GM12878 (cell line): ENCODE data around the gene TJAP1. TPM values are rescaled to one million over a fixed set of nuclear protein-coding genes. Genes with fewer than 3 reads are reported as not detected.

ENCODE experiments used
- ATAC-seq: fragments of 200-7000 bp; cut with Tn5 transposase; 3 replicates; pipeline ENCODE4 v1.9.1; 2020; ENCODE audit warnings: mild to moderate bottlenecking, moderate library complexity
- BruUV-seq: library from RNA; stranded (reverse); fragments of 400-500 nt; replicated peaks from 2 replicates; lab custom pipeline; 2021; lab: Mats Ljungman, UMichigan
- CTCF ChIA-PET: fragments of 300-600 bp; sonication (Branson Sonifier 250); formaldehyde crosslinking; extraction: SDS; loops from one replicate; lab custom pipeline; 2021; ENCODE audit warnings: inconsistent platforms; lab: Yijun Ruan, JAX
- POLR2A ChIA-PET: fragments of 350-600 bp; formaldehyde crosslinking; extraction: SDS; loops from one replicate; lab custom pipeline; 2021; ENCODE audit warnings: inconsistent platforms; lab: Charles Lee
- RAD21 ChIA-PET: fragments of 300-600 bp; sonication (Branson Sonifier 250); formaldehyde crosslinking; loops from one replicate; lab custom pipeline; 2023; ENCODE audit warnings: antibody characterized with exemption; ENCODE audit not compliant: unreplicated experiment; lab: Charles Lee
- SMC1A ChIA-PET: fragments of 300-600 bp; sonication (Branson Sonifier 250); formaldehyde crosslinking; loops from one replicate; lab custom pipeline; 2023; ENCODE audit not compliant: unreplicated experiment, uncharacterized antibody; lab: Charles Lee
- DNase-seq: peaks from one replicate; pipeline ENCODE4 v3.0.0-alpha.2; 2011; ENCODE audit warnings: low read depth, low spot score
- FAIRE-seq: peaks from 3 replicates; lab custom pipeline; 2011; peaks lifted over from hg19 to GRCh38; lab: Jason Lieb, UNC
- H2AFZ ChIP-seq: 2 replicates; pipeline ENCODE4 v1.6.0; 2011; ENCODE audit warnings: low read depth, low read length, control low read depth; ENCODE audit not compliant: control insufficient read depth
- H3K27ac ChIP-seq: 2 replicates; pipeline ENCODE4 v1.5.1; 2011; ENCODE audit warnings: control low read depth; ENCODE audit not compliant: control insufficient read depth, insufficient read depth
- H3K27me3 ChIP-seq, 2 experiments: replicated peaks in 1 of 2; 2 replicates each; pipeline versions ENCODE4 v1.6.0 to v1.6.1; 2011; ENCODE audit warnings: low read length in 1 of 2; ENCODE audit not compliant: control insufficient read depth in 2 of 2, insufficient read depth in 2 of 2
- H3K36me3 ChIP-seq, 2 experiments: 2 replicates each; pipeline ENCODE4 v1.5.1; 2011; ENCODE audit warnings: low read length in 1 of 2; ENCODE audit not compliant: control insufficient read depth in 2 of 2, insufficient read depth in 2 of 2
- H3K4me1 ChIP-seq: 2 replicates; pipeline ENCODE4 v1.6.1; 2011; ENCODE audit warnings: mild to moderate bottlenecking, low read length, moderate library complexity, mixed read lengths; ENCODE audit not compliant: control insufficient read depth, insufficient read depth
- H3K4me2 ChIP-seq: 2 replicates; pipeline ENCODE4 v1.6.0; 2011; ENCODE audit warnings: control low read depth; ENCODE audit not compliant: control insufficient read depth, insufficient read depth
- H3K4me3 ChIP-seq: fragments of 200-600 bp; sonication (generic); 2 replicates; pipeline ENCODE4 v1.5.1; 2016
- H3K79me2 ChIP-seq: 2 replicates; pipeline ENCODE4 v1.6.0; 2011; ENCODE audit warnings: low read length; ENCODE audit not compliant: control insufficient read depth, insufficient read depth
- H3K9ac ChIP-seq: 2 replicates; pipeline ENCODE4 v1.8.0; 2011; ENCODE audit warnings: low read length, control low read depth, mixed read lengths; ENCODE audit not compliant: control insufficient read depth, insufficient read depth
- H3K9me3 ChIP-seq: replicated peaks from 3 replicates; pipeline ENCODE4 v1.5.1; 2011; ENCODE audit warnings: mild to moderate bottlenecking, low read length; ENCODE audit not compliant: control insufficient read depth, insufficient read depth
- H4K20me1 ChIP-seq: 2 replicates; pipeline ENCODE4 v1.6.0; 2011; ENCODE audit not compliant: control insufficient read depth, insufficient read depth
- BCL11A ChIP-seq: IDR thresholded peaks from 2 replicates; pipeline ENCODE4 v1.6.1; 2011; ENCODE audit warnings: low read depth, low read length
- CTCF ChIP-seq, 3 experiments: IDR thresholded peaks in 2 of 3; conservative IDR thresholded peaks in 1 of 3; 2 replicates each; pipeline ENCODE4 v1.5.1; 2011; ENCODE audit warnings: low read depth in 3 of 3, low read length in 3 of 3, mild to moderate bottlenecking in 3 of 3, control low read depth in 2 of 3, moderate library complexity in 2 of 3, inconsistent platforms in 1 of 3, mixed read lengths in 1 of 3; ENCODE audit not compliant: control insufficient read depth in 2 of 3, insufficient read depth in 1 of 3; ENCODE audit errors: extremely low read depth in 1 of 3
- FOXK2 ChIP-seq: fragments of 450-650 bp; IDR thresholded peaks from 2 replicates; pipeline ENCODE4 v1.6.1; 2017; ENCODE audit warnings: mild to moderate bottlenecking, moderate library complexity
- GABPA ChIP-seq: IDR thresholded peaks from 2 replicates; pipeline ENCODE4 v1.6.1; 2014; ENCODE audit warnings: antibody characterized with exemption, low read depth, mild to moderate bottlenecking, inconsistent platforms
- JUND ChIP-seq: IDR thresholded peaks from 2 replicates; pipeline ENCODE4 v1.6.1; 2012; ENCODE audit warnings: low read depth, mild to moderate bottlenecking, low read length, improper control_type of control experiment, moderate library complexity
- KAT2A ChIP-seq: conservative IDR thresholded peaks from 2 replicates; pipeline ENCODE4 v1.6.1; 2011; ENCODE audit warnings: low read depth, low read length; ENCODE audit not compliant: control insufficient read depth
- MEF2A ChIP-seq: IDR thresholded peaks from 2 replicates; pipeline ENCODE4 v1.6.1; 2011; ENCODE audit warnings: low read depth, mild to moderate bottlenecking, low read length, moderate library complexity; ENCODE audit not compliant: insufficient read depth
- MEF2B ChIP-seq: fragments of 450-650 bp; IDR thresholded peaks from 2 replicates; pipeline ENCODE4 v1.6.1; 2018; ENCODE audit warnings: mild to moderate bottlenecking, moderate library complexity; ENCODE audit not compliant: partially characterized antibody, poor library complexity, severe bottlenecking
- MTA3 ChIP-seq: IDR thresholded peaks from 2 replicates; pipeline ENCODE4 v1.6.1; 2012; ENCODE audit warnings: low read length, inconsistent platforms, borderline replicate concordance
- NR2F1 ChIP-seq: fragments of 450-650 bp; conservative IDR thresholded peaks from 2 replicates; pipeline ENCODE4 v1.6.1; 2017; ENCODE audit warnings: mild to moderate bottlenecking
- SMAD1 ChIP-seq: fragments of 450-650 bp; IDR thresholded peaks from 2 replicates; pipeline ENCODE4 v1.6.1; 2018; ENCODE audit warnings: mild to moderate bottlenecking, low read depth; ENCODE audit not compliant: partially characterized antibody
- TCF12 ChIP-seq: IDR thresholded peaks from 2 replicates; pipeline ENCODE4 v1.6.1; 2011; ENCODE audit warnings: low read depth, mild to moderate bottlenecking, low read length
- USF2 ChIP-seq: IDR thresholded peaks from 2 replicates; pipeline ENCODE4 v1.6.1; 2011; ENCODE audit warnings: low read depth, low read length, improper control_type of control experiment, borderline replicate concordance
- ZBTB11 ChIP-seq: fragments of 450-650 bp; formaldehyde crosslinking; IDR thresholded peaks from 2 replicates; pipeline ENCODE4 v1.5.0; 2022; ENCODE audit warnings: mild to moderate bottlenecking, missing genetic modification characterization
- ZNF274 ChIP-seq: IDR thresholded peaks from one replicate; pipeline ENCODE4 v1.8.0; 2011; ENCODE audit not compliant: insufficient read length, insufficient read depth
- ZNF622 ChIP-seq: fragments of 450-650 bp; IDR thresholded peaks from 2 replicates; pipeline ENCODE4 v1.6.1; 2017; ENCODE audit warnings: mild to moderate bottlenecking, inconsistent platforms
- ZZZ3 ChIP-seq: IDR thresholded peaks from 2 replicates; pipeline ENCODE4 v1.6.1; 2011; ENCODE audit warnings: low read depth; ENCODE audit not compliant: control insufficient read depth, insufficient read length
- WGBS: methylation state at CpG from one replicate; pipeline ENCODE4 v1.1.6; 2016; ENCODE audit warnings: low lambda C conversion rate; ENCODE audit not compliant: insufficient replicate concordance, insufficient coverage; ENCODE audit errors: missing lambda C conversion rate; 5-methylcytosine and 5-hydroxymethylcytosine counted together
- in situ Hi-C: fragments of 300-500 bp; cut with MboI; formaldehyde crosslinking; loops from 9 replicates; pipeline ENCODE4 v1.14.3; 2018; ENCODE audit warnings: mixed read lengths
- intact Hi-C: fragments of 100-400 bp; cut with micrococcal nuclease; formaldehyde crosslinking; loops from one replicate; pipeline ENCODE4 v1.14.2; 2022; ENCODE audit not compliant: unreplicated experiment
- polyA plus RNA-seq, 11 experiments: library from polyadenylated mRNA; depleted of rRNA in 4 of 11; unstranded in 6 of 11; stranded (reverse) in 5 of 11; fragments of >200 nt; fragmentation: Nextera tagmentation in 4 of 11; fragmentation: Illumina TruSeq in 1 of 11; extraction: Ambion mirVana in 4 of 11; extraction: Trizol in 1 of 11; gene quantifications; 1 replicate in 1 of 11; 2 replicates in 10 of 11; pipeline versions ENCODE4 v1.2.1 to v1.2.3, GENCODE V29; 2011 to 2016; ENCODE audit warnings: inconsistent platforms in 2 of 11, missing spikeins in 2 of 11, low read depth in 1 of 11
- total RNA-seq, 4 experiments: library from RNA; depleted of rRNA in 3 of 4; stranded (reverse); fragments of >200 nt in 3 of 4; fragmentation: Illumina TruSeq in 1 of 4; extraction: Trizol in 1 of 4; gene quantifications; 2 replicates each; pipeline versions ENCODE4 v1.2.1 to v1.2.3, GENCODE V29; 2013 to 2021

Gene TJAP1
- total and polyA plus RNA-seq, 10 of the 15 experiments (the other 5 are each of a cell fraction or from before 2014, with no cell fraction given), result 0.11 to 22.6 (median 12.8) TPM

- Histone ChIP-seq H3K36me3 (peaks cover 6 to 24% of the 10 kb centered on the region in 2 experiments), H4K20me1 (peaks cover 2% of the 10 kb centered on the region; the same call in 1 of the 2 replicates), H3K4me2 (no peak overlapping the region), H3K27me3 (no peaks in the 10 kb centered on the region), H3K79me2 (no peaks in the 10 kb centered on the region), H3K9me3 (no peaks in the 10 kb centered on the region), H3K9ac (no peak overlapping the region), H3K27ac (no peak overlapping the region), H3K4me3 (no peak overlapping the region), H3K4me1 (peaks cover 8% of the 10 kb centered on the region), H2AFZ (no peak overlapping the region)
- TSS peak; percentile 24 for BruUV-seq
- intact Hi-C loops, result no loop called here
- ChIA-PET POLR2A (interaction anchor here (0.6 kb wide), 1 partner anchor 956 kb away, joined by 3 read pairs; no protein-coding TSS in a partner anchor), CTCF (interaction anchor here (1.0 to 1.3 kb wide), 3 partner anchors 10 to 183 kb away, joined by 3 to 4 read pairs (median 4); no protein-coding TSS in a partner anchor), RAD21 (interaction anchor here (1.3 kb wide), 1 partner anchor 29 kb away, joined by 4 read pairs; no protein-coding TSS in a partner anchor), SMC1A (interaction anchor here (0.7 kb wide), 1 partner anchor 158 kb away, joined by 4 read pairs; no protein-coding TSS in a partner anchor)
- 42% methylated on average over 8 of the region's 8 CpGs for WGBS
- in situ Hi-C loops, result no loop called here
- no peak for DNase-seq
- peak; percentile 85 for ATAC-seq
- FAIRE-seq, result peak; percentile 78
- TF ChIP-seq JUND (no peak), USF2 (no peak), NR2F1 (peak; percentile 92), FOXK2 (no peak), CTCF (IDR thresholded peaks at IDR 0.05 in 2 of 3, conservative IDR thresholded peaks at IDR 0.05 in 1 of 3; ENCODE audit: control insufficient read depth in 2 of 3, extremely low read depth in 1 of 3, insufficient read depth in 1 of 3, low read depth in 3 of 3, low read length in 3 of 3) (no peak), ZBTB11 (CRISPR knock-in tag) (no peak), KAT2A (no peak), SMAD1 (no peak), MTA3 (peak; percentile 60; the same call in 1 of the 2 replicates), ZNF274 (no peak), ZNF622 (no peak), MEF2A (0 out of 2 replicates have a peak, but pooled peaks have one; percentile 35), MEF2B (peak; percentile 33), ZZZ3 (no peak), TCF12 (no peak), BCL11A (no peak), GABPA (0 out of 2 replicates have a peak, but pooled peaks have one; percentile 10)
These were observed 64.6 kb downstream of the TJAP1 start for GRCh38 chr6:43541774-43542471.
